ENCODE results near the gene NTSR1.

Gene NTSR1

DNA sequence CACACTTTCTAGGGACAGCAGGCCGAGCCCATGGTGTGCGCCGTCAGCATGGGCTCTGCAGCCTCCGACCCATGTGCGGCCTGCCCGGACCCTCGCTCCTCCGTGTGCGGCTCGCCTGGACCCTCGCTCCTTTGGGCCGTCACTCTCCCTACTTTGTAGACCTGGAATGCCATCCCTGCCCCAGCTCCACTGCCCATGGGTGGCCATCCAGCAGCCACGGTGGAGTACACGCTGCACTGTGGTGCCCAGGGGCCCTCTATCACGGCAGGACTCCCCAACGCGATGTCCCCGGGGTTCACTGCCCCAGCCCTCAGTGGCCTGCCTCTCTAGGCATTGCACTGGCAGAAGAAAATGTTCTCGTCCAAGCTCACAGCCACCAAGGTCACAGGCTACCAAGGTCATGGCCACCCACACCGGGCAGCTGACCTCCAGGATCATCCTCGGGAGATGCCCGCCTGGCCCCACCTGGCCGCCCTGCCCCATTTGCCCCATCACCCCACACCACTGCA, 63.5 kb downstream of the NTSR1 start:
- DNase-seq (ENCODE audit: low spot score), result no peak

DNA sequence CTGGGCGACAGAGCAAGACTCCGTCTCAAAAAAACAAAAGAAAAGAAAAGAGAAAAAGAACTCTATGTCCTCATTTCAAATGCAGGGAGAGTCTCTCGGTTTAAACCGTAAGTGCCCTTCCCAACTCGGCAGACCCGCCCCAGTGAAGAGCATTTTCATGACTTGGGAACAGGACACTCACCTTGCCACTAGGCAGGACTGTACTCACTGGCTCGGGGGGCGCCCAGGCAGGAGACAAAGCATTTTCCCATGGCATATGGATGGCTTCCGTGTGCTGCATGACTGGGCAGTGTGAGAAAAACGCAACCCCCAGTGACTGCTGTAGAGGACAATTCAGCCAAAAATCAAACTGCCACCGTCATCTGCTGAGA, 64.0 kb downstream of the NTSR1 start:
- no peak for DNase-seq (ENCODE audit: low spot score)

GRCh38 chr20:62772990-62773844, 64.6 kb downstream of the NTSR1 start:
- no peak for DNase-seq (ENCODE audit: low spot score)

DNA sequence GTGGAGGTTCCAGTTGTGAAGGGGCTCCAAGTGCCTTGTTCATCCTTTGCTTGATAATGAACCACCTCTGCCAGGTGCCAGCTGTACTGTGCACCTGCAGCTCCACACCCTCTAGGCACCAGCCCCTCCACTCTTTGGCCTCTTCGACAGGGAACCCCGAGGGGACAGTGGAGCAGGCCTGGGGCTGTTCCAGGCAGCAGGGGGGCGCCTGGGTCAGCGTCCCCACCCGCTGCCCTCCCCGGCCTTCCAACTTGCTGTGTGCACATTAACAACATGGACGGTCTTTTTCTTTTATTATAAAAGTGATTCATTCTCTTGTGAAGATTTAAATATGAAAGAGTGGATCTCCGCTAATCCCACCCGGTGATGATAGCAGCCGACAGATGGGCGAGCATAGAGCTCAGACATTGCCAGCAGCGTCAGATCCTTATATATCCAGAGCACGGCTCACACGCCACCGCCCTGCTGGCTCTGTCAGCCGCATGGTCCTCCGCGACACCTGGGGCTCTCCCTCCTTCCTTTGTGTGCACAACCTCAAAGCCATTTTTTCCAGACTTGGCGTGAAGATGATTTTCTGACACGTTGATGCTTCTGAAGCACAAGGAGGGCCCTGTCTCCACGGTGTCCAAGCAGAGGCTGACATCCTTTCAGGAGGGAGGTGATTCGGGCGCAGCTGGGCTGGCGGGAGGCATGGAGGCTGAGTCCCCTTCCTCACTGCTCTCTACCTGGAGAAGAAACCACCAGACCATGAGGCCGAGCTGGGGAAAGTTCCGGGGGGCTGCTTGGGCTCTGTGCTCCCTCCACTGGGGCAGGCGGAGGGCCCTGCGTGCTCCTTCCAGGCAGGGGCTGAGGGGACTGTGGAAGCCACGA, 65.4 kb downstream of the NTSR1 start:
- DNase-seq (ENCODE audit: low spot score), result no peak

GRCh38 chr20:62774762-62775161, 66.1 kb downstream of the NTSR1 start:
- DNase-seq (ENCODE audit: low spot score), result no peak

DNA sequence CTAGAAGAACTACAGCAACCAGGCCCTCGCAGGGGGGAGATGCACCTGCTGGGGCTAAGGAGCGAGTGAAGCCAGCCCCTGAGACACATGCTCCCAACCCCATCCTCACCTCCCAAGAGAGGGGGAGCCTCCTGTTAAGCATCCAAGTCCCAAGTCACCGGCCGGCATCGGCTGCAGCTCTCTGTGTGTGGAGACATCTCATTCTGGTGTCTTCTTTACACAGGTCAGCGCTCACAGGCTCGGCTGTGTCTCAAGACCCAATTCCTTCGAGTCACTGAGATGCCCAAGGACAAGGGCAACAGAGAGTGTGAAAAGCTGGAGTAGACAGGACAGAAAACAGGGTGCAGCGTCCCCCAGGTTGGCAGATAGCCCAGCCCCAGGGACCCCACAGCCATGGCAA, 66.6 kb downstream of the NTSR1 start:
- DNase-seq (ENCODE audit: low spot score), result no peak

GRCh38 chr20:62776035-62776691, 67.5 kb downstream of the NTSR1 start:
- DNase-seq (ENCODE audit: low spot score), result no peak

- DNase-seq (ENCODE audit: low spot score), result no peak
These were observed 68.3 kb downstream of the NTSR1 start for GRCh38 chr20:62776692-62777527.

- DNase-seq (ENCODE audit: low spot score), result no peak
These were observed 68.8 kb downstream of the NTSR1 start for GRCh38 chr20:62777528-62777830.

- DNase-seq (ENCODE audit: low spot score), result no peak
These were observed 69.4 kb downstream of the NTSR1 start for GRCh38 chr20:62778058-62778457.

DNA sequence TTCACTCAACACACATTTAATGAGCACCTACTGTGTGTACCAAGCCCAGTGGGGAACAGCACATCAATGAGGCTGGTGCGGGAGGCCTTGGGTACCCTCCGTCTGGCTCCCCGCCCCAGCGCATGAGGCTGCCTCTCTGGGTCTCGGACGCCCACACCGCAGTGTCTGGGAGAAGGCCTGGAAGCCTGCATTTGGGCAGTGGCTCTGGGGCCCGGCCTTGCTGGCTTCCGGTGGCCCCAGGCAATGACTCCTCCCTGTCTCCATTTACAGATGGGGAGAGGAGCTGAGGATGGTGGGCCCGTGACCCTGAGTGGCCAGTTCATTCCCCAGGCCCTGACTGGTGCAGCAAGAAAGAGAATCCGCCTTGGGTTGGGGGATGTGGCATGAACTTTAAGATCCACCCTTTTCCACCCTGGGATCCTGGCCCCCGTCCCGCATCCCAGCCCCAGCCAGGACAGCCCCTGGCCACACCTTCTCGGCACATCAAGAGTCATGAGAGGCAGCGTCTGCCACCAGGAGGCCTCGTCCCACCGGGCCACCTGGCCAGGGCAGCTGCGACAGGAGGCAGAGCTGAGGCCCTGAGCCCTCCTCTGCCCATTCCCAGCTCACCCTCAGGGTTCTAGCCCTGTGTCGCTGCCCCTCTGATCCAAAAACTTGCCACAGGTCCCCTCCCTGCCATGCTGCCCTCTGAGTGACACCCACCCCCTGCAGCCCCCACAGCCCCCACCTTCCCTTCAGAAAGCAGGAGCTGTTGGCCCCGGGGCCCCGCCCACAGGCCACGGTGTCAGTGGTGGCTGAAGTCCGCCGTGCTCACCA, 70.2 kb downstream of the NTSR1 start:
- DNase-seq (ENCODE audit: low spot score), result no peak

DNA sequence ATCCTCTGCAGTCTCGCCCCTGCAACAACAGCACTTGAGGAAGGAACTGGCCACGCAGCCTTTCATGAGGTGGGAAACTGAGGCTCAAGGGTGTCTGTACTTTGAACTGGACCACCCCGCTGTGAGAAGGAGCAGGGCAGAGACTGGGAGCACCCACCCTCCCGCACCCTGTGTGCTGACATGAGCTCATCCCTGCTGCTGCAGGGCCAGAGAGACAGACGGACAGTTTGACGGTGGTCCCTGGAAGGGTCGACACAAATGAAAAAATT, 70.7 kb downstream of the NTSR1 start:
- DNase-seq (ENCODE audit: low spot score), result no peak

DNA sequence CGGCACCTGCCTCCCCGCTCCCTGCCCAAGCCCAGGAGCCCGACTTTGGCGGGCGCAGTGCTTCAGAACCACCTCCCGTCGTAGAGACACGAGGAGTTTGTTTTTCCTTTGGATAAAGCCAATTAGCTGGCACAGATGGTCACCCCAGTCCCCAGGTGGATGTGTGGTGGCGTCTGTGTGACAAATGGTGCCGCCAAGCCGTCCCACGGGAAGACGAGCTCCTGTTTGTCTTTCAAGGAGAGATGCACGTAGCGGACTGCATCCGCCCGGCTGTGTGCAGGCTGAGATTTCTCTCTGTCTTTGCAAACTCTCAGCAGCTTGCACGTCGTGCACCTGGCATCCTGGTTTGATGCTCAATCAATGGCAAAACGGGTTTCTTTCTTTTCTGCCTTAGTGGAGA, 71.6 kb downstream of the NTSR1 start:
- no peak for DNase-seq (ENCODE audit: low spot score)

- DNase-seq (ENCODE audit: low spot score), result no peak
These were observed 72.1 kb downstream of the NTSR1 start for GRCh38 chr20:62780696-62781095.

- DNase-seq (ENCODE audit: low spot score), result no peak
These were observed 73.7 kb downstream of the NTSR1 start for GRCh38 chr20:62782149-62782892.

DNA sequence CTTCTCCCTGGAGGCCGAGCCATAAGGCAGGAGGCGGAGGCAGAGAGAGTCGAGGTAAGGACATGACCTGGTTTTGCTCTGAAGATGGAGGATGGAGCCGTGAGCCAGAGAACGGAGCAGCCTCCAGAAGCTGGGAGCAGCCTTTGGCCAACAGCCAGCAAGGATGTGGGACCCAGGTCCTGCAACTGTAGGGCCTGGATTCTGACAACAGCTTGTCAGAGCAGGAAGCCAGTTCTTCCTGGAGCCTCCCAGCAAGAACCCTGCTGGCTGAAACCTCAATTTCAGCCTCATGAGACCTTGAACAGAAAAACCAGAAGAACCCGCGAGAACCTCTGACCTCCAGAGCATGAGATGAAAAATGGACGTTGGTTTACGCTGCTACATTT, 74.2 kb downstream of the NTSR1 start:
- DNase-seq (ENCODE audit: low spot score), result no peak

- DNase-seq (ENCODE audit: low spot score), result no peak
These were observed 75.9 kb downstream of the NTSR1 start for GRCh38 chr20:62784497-62784896.

GRCh38 chr20:62785393-62785792, 76.8 kb downstream of the NTSR1 start:
- DNase-seq (ENCODE audit: low spot score), result no peak

- DNase-seq (ENCODE audit: low spot score), result no peak
These were observed 77.5 kb downstream of the NTSR1 start for GRCh38 chr20:62786157-62786556.

- no peak for DNase-seq (ENCODE audit: low spot score)
These were observed 78.7 kb downstream of the NTSR1 start for GRCh38 chr20:62787321-62787720.

- DNase-seq (ENCODE audit: low spot score), result no peak
These were observed 79.2 kb downstream of the NTSR1 start for GRCh38 chr20:62787866-62788265.

All from hepatic stellate cell (primary cell).